Measurements from ENCODE around the gene OR10T2. TPM values are rescaled to one million over a fixed set of nuclear protein-coding genes. Genes with fewer than 3 reads are reported as not detected.

The OR10T2 gene, protein sequence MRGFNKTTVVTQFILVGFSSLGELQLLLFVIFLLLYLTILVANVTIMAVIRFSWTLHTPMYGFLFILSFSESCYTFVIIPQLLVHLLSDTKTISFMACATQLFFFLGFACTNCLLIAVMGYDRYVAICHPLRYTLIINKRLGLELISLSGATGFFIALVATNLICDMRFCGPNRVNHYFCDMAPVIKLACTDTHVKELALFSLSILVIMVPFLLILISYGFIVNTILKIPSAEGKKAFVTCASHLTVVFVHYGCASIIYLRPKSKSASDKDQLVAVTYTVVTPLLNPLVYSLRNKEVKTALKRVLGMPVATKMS
- not detected in 2 replicates for total RNA-seq

DNA sequence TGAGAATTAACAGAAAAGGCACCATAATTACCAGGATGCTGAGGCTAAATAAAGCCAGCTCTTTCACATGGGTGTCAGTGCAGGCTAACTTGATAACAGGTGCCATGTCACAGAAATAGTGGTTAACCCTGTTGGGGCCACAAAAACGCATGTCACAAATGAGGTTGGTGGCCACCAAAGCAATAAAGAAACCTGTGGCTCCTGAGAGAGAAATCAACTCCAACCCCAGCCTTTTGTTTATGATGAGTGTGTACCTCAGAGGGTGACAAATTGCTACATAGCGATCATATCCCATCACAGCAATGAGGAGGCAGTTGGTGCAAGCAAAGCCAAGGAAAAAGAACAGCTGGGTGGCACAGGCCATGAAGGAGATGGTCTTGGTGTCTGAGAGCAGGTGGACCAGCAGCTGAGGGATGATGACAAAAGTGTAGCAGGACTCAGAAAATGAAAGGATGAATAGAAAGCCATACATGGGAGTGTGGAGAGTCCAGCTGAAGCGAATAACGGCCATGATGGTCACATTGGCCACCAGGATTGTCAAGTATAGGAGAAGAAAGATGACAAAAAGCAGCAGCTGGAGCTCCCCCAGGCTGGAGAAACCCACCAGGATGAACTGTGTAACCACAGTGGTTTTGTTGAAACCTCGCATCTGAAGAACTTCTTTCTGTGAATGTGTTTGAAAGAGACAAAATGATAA lies at the start of gene OR10T2:
Gene OR10T2 (minus strand): TSS at position 649 of the 697 bp plus-strand sequence. CDS start 0 bp downstream, at position 649.

GRCh38 chr1:158426137-158426536 lies 26.9 kb upstream of the OR10T2 start, which contains the start of gene OR10K2:
Gene OR10K2, minus strand, starts transcription at chr1:158426237. Its CDS starts 5,371 bp downstream, at chr1:158420866.

GRCh38 chr1:158353303-158354075 lies 45.8 kb downstream of the OR10T2 start, which contains the start of gene CD1E:
Gene CD1E, plus strand, starts transcription at chr1:158353894. Its CDS starts 95 bp downstream, at chr1:158353989.

Other genes with a start within 250 kb of the OR10T2 start
- 1.7 and 12.5 TPM in 2 replicates for gene CD1D, start 218.6 kb downstream of the OR10T2 start, total RNA-seq
- gene CD1A, start 145.0 kb downstream of the OR10T2 start, total RNA-seq, result not detected in 2 replicates
- not detected in 2 replicates for gene CD1C, start 109.5 kb downstream of the OR10T2 start, total RNA-seq
- gene CD1B, start 67.9 kb downstream of the OR10T2 start, total RNA-seq, result not detected in 2 replicates
- not detected in 2 replicates for gene CD1E, start 45.6 kb downstream of the OR10T2 start, total RNA-seq
- gene OR10K2, start 26.8 kb upstream of the OR10T2 start, total RNA-seq, result not detected in 2 replicates
- not detected in 2 replicates for gene OR10K1, start 62.4 kb upstream of the OR10T2 start, total RNA-seq
- not detected in 2 replicates for gene OR10R2, start 72.8 kb upstream of the OR10T2 start, total RNA-seq
- not detected in 2 replicates for gene OR6Y1, start 154.9 kb upstream of the OR10T2 start, total RNA-seq
- gene OR6P1, start 171.1 kb upstream of the OR10T2 start, total RNA-seq, result not detected in 2 replicates
- gene OR10X1, start 180.4 kb upstream of the OR10T2 start, total RNA-seq, result not detected in 2 replicates
- not detected in 2 replicates for gene OR10Z1, start 205.8 kb upstream of the OR10T2 start, total RNA-seq

All from pericardium fibroblast (primary cell).